CD4-positive, alpha-beta T cell treated with Interleukin-4 for 1 hour (primary cell): ENCODE data around the gene CXXC1.
A peak's percentile ranks its signal among the peaks of the same experiment; 100 is the strongest.
"Not testable (repeated sequence)": the region's sequence is repeated elsewhere in the genome, so short reads cannot be mapped to it uniquely, and the experiment has no call there.

Experiments
- DNase-seq, 2 donors: peaks; one replicate each; pipeline ENCODE4 v3.0.0-alpha.2; 2020 to 2022

The CXXC1 gene

DNA sequence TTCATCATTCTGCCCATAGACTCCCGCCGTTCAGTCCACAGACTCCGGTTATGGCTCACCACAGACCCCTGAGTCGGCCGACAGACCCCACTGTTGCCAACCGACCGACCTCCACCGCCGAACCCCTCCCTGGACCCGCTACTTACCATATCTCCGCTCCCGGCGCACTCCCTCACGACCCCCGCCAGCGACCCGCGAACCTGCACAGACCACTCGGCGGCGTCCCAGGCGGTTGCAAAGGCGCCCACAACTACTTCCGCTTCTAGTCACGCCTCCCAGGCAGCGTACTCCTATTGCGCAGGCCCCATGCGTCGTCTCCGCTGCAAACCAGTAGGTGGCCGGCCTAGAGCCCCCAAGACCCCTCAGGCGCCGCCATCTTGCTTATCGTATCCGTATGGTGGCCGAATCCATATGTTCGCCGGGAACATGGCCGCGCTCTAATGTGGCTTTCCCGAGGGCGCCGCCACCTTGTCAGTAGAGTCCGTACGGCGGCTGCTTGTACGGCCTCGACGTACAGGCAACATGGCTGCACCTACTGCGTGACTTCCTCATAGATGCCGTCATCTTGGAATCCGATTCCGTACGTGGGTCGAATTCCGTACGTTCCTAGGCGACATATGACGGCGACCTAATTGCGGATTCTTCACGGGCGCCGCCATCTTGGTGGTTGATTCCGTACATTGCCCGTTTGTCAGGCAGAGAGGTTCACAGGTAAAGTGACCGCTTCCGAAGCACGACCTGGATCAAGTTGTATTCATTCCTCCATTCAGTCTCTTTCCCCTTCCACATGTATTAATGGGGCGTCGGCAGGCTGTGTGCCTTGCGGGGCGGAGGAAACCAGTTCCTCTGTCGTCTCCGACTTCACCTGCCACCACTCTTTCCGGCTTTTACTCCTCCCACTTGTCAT is at the start of gene CXXC1:
Gene CXXC1, minus strand, starts transcription at position 252 of the 907 bp plus-strand sequence. Its CDS starts 103 bp downstream, at position 149.
- DNase-seq: peak; percentile 99

DNA sequence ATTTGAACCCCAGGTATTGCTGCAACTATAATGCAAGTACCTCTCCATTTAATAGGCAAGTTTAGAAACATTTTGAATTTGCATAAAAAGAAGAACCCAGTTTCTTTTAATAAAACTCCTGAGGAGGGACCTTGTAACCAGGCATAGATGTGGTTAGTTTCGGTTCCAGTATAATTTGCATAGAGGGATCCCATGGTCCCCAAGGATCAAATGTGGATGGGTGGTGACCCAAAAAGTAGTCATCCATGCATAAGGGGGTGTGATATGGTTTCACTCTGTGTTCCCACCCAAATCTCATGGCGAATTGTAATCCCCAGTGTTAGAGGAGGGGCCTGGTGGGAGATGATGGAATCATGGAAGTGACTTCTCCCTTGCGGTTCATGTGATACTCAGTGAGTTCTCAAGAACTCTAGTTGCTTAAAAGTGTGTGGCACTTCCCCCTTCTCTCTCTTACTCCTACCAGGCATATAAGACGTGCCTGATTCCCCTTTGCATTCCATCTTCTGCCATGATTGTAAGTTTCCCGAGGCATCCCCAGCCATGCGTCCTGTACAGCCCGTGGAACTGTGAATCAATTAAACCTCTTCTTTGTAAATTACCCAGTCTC is 47.2 kb upstream of the CXXC1 start:
- peak in 1 of 2 donors; percentile 12 for DNase-seq

DNA sequence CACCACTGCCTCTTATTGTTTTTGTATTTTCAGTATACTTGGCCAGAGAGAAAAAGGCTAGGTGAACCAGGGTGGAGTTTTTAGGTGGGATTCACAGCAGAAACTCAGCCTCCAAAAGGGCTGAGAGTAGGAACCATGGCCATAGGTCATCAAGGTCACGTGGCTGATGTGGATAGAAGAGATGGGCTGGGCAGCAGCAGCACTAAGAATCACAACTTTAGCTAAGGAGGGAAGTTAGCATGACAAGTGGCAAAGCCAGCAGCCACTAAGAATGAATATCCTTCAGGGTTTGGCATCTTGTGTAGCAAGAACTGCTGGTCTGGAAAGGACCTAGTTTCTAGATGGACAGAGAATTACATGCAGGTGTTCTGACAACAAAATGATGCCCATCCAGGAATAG is 44.2 kb upstream of the CXXC1 start:
- no peak for DNase-seq

DNA sequence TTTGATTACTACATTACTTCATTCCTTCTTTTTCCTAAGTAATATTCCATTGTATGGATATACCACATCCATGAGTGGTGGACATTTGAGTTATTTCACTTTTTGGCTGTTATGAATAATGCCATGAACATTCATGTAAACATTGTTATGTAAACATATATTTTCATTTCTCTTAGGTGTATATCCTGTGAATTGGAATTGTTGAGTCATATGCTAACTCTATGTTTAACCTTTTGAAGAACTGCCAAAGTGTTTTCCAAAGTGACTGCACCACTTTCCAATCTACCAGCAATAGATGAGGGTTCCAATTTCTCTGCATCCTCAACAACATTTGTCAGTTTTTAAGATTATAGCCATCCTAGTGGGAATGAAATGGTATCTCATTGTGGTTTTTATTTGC is 42.7 kb upstream of the CXXC1 start:
- no peak for DNase-seq

DNA sequence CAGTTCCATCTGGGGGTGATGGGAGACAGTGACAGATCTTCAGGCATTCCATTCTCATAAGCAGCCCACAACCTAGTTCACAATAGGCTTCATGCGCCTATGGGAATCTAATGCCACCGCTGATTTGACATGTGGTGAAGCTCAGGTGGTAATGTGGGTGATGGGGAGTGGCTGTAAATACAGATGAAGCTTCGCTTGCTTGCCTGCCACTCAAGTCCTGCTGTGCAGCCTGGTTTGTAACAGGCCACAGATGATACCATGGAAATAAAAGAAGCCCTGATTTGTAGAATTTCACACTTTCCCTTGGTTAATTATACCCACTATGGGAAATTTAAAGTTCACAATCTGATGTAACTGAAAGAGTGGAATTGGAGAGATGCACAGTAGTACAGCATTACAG is 40.5 kb upstream of the CXXC1 start:
- no peak for DNase-seq

DNA sequence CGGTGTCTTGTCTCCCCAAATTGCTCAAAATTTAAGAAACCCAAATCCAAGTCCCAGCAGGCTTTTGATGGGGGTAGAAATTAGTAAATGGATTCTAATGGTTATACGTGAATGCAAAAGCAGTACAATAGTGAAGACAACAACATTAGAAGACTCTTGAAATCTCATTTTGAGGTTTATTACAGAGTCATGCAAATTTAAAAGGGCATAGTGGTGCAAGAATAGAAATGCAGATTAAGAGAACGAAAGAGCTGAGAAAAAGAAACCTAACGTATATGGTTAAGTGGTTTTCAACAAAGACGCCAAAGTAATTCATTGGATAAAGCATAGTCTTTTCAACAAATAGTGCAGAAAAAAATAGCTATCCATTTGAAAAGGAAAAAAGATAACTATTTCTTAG is 33.2 kb upstream of the CXXC1 start:
- no peak for DNase-seq

DNA sequence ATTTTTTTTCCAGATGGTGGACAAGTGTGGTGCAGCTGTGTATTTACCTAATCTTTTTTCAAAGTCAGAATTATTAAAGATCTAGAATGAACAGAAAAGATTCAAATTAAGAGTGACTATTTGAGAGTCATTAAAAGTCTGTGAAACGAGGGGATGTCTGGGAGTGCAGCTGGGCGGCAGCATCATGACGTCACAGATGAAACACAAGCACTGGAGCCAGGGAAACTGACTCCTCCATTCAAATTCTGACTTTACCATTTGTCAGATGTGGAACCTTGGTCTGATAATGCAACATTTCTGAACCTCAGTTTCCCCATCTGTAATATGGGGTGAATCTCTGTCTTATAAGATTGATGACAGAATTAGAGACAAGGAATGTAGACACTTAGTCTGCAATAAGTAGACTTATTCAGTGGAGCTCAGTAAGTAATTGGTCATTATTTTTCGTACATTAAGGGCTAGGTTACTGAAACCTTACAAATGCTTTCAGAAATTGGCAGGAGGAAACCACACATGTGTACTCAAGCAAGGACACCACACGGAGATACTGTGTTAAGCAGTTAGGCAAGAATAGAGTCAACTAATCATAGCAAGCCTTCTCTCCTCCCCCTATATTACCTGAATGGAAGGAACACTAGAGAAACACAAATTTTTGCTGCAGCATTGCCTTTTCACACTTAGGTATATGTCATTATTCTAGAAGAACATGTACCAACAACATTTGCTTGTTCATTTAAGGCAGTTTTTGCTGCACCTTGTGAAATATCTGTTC is 27.8 kb upstream of the CXXC1 start:
- no peak for DNase-seq

DNA sequence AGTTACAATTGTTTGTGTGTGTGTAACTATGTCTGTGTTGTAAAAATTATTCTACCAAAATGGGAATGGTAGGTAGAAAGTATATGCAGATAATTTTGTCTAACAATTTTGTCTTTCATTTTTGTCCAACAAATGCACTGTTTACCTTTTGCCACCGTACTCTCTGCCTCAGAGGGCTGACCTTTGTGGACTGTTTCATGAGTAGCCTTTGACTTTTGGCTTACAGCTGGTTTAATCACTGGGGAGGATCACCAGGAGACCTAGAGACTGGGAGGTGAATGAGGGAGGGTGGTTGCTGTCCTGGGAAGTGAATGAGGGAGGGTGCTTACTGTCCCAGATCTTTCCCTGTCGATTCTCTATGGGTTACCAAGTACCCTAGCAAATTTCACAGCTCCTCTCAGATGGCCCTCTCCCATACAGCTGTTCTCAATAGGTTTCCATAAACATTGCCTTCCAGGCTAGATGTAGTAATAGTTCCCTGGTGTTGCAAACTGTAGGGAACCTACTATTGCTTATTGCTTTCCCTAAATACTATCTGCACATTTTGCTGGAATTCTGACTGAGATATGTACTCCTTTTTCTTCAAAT is 26.5 kb upstream of the CXXC1 start:
- DNase-seq: no peak

DNA sequence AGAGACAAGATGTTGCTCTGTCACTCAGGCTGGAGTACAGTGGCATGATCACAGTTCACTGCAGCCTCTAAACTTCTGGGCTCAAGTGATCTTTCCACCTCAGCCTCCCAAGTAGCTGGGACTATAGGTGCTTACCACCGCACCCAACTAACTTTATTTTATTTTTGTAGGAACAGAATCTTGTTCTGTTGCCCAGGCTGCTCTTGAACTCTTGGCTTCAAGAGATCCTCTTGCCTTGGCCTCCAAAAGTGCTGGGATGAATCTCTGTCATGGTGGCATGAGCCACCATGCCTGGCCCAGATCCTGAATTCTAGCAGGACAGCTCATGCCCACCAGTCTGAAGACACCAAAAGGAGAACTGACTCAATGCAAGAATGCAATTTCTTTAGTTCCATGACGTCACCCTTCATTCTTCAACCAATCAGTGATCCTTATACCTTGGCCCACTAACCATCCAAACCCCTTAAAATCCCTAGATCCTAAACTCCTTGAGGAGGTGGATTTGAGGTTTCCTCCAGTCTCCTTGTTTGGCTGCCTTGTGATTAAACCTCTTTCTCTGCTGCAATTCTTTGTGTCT is 25.6 kb upstream of the CXXC1 start:
- DNase-seq: no peak

DNA sequence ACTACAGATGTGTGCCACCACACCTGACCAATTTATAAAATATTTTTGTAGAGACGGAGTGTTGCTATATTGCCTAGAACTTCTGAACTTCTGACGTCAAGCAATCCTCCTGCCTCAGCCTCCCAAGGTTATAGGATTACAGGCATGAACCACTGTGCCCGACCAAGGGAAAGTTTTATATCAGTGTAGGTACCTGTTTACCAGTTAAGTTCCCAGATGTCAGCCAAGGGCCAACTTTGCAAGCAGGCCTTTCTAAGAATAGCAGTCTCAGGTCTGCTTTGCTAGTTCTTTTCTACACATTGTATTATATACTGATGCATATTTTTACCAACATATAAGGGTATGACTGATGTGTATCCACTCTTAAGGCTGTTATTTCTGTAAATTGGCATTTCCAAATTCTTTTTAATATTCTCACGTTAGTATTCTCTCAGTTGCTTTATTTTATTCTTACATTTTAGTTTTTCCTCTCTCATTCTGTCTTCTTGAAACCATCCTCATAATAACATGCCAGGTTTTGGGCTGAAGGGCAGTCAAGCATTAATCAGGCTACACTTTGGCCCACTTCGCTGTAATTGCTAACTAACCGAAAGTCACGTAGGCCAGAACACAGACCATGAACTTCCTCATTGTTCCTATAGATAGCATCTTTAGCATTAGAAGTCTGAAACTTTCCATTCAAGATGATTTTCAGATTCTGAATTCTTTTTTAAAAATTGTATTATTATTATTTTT is 25.0 kb upstream of the CXXC1 start:
- DNase-seq: no peak

DNA sequence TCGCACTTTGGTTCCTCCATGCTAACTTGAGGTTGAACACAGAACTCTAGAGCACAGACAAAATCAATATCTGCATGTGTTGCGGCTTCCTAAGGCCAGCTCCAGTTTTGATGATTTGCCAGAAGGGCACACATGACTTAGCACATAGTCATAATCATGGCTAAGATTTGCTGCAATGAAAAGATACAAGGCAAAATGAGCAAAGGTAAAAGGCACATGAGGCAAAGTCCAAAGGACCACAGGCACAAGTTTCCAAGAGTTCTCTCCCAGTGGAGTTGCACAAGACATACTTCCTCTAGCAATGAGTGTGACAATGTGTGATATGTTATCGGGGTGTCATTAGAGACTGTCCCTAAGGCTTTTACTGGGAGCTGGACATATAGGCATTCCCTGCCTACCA is 24.2 kb upstream of the CXXC1 start:
- no peak for DNase-seq

DNA sequence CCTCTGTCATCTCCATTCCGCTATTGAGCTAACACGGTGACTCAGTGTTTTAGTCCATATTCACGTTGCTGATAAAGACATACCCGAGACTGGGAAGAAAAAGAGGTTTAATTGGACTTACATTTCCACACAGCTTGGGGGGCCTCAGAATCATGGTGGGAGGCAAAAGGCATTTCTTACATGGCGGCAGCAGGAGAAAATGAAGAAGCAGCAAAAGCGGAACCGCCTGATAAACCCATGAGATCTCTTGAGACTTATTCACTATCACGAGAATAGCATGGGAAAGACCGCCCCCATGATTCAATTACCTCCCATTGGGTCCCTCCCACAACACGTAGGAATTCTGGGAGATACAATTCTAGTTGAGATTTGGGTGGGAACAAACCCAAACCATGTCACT is 22.6 kb upstream of the CXXC1 start:
- DNase-seq: no peak

DNA sequence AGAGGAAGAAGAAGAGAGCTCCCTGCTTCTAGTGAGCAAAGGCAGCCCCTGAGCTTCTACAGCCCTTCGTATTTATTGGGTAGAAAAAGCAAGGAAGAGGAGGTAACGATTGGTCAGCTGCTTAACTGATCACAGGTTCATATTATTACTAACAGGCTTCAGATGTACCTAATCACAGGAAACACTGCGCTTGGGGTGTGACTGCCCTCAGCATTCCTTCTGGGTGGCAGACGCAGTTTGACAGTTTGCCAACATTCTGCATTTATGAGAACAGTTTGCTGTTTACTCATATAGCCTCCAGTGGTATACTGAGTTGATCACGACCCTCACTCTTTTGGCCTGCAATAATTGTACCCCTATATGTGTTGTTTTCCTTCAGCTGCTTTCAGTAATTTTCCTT is 21.4 kb upstream of the CXXC1 start:
- DNase-seq: not testable (repeated sequence)

DNA sequence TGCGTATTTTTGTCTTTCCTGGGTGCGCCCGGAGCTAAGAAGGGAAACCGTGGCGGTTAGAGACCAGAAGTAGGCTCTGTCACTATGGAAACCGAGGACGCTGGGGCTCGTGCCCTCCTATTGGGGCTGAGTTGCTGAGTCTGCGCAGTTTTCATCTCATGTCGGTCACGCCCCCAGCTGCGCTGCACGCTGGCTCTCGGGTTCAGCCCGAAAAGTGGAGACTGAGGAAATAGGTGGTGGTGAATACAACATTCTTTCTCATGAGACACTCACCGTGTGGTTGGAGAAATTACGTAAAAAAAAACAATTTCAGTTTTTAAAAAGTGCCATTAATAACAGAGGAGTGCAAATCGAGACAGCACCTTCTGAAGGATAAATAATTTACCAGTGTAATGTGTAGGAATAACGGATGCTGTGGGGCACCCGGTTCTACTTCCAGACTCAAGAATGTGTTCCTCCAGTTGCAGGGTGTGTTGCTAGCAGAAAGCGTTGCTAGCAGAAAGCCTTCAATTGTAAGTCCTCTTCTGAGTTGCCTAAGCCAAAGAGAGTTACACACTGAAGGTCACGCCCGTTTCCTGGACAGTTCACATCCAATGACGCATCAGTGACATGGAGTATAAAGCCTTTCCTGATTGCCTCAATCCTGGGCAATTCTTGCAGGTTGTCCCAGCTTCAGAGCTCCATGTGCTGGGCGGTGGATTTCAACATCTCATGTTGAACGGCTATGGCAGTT is 20.4 kb upstream of the CXXC1 start:
- DNase-seq: peak; percentile 92 to 93

DNA sequence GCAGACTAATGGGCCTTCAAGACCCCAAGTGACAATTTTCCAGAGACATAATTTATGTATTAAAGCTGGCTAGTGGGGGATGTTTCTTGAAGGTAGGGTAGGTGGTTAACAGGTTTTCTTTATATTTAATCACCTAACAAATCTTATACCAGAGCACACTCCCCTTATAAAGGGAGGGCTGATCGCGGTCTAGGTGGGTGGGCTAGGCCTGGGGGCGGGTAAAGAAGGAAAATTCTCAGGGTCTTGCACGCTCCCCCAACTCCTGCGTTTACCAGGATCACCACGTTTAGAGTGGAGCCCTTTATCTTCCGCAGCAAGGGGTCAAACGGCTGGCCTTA is 19.9 kb upstream of the CXXC1 start:
- DNase-seq: no peak

DNA sequence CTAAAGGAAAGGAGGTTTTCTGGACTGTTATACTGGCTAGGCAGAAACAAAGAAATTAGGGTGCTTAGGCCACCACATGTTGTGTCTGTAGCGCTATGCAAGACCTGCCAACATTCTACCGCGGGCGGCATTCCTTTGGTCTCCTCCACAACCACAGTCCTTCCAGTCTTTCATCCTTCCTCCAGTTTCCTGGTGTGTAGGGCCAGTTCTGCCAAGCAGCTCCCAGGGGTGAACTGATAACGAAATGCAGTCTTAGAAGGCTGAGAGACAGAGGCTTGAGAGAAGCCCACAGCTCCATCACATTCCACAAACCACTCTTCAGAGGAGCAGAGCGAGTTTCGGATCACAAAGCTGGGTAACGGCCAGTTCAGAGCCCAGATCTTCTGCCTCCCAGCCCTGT is 19.5 kb upstream of the CXXC1 start:
- DNase-seq: no peak

DNA sequence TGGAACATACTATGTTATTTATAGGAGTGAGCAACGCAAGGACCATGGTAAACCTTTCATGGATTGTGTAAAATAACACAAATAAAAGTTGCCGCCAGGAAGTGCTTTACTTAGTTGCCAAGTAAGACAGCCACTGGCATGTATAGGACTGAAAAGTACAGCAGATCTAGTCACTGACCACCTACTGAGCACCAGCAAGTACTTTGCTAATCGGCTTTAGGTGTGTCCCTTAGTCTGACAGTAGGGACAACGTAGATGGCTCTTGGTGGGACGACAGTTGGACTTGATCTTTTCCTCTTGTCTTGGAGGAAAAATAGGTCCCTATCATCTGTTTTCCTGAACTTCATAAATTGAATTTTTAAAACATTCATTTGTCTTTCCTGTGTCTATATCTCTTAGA is 13.6 kb upstream of the CXXC1 start:
- no peak for DNase-seq

DNA sequence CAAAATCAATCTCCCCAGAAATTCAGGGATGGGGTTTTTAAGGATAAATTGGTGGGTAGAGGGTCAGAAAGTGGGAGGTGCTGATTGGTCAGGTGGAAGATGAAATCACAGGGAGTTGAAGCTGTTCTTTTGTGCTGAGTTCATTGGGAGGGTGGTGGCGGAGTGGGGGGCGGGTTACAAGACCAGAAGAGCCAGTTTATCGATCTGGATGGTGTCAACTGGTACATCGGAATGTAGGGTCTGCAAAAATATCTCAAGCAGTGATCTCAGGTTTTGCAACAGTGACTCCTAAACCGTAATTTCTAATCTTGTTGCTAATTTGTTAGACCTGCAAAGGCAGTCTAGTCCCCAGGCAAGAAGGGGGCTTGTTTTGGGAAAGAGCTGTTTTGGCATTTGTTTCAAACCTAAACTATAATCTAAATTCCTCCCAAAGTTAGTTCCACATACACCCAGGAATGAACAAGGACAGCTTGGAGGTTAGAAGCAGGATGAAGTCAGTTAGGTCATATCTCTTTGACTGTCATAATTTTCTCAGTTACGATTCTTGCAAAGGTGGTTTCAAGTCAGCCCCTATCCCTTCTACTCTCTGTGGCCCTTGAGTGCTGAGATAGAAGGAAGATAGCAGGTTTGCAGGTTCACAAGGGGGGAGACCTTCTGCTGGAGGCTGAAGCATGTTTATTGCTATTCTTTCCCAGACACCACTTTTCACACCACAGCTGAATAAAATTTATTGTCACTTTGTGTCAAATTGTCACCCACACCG is 12.3 kb upstream of the CXXC1 start:
- DNase-seq: no peak

DNA sequence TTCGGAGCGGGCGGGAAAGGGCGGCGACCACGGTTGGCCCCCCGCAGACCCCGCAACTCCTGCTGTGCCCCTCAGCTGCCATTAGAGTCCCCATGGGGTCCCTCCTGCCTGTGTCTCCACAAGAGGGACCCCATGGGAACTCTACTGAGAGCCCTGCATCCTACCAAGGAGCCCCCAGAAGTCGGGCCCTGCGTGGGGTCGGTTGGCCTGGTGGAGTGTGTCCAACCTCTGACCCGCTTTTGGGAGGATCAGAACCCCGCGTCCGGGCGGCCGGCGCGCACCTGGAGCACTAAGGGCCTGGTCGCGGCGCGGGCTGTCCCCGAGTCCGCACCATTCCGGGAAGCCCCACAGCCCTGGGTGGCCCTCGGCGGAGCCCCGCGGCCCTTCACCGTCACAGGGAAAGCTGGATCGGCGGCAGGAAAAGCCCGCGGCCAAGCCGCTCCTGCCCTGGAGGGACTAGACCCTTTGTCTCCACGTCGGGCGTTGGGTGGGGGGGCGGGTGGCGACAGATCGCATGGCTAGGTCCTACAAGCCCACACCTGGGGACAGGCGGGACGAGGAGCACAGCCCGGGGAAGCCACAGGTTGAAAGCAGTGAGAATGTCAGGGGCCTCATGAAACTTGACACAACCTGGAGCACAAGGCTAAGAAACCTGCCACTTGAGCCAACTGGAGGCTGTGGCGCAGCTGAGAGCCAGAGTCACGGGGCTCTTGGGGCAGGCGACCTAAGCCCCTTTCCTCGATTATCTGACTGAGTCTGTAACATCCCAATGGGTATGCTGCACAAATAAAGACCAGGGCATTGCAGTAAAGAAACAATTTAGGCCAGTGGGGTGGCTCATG is 11.2 kb upstream of the CXXC1 start:
- no peak for DNase-seq
